Panc1 (cell line): ENCODE data around the gene RASGEF1B.

Source experiments
- POLR2AphosphoS5 ChIP-seq: IDR thresholded peaks from 2 replicates; pipeline ENCODE4 v1.6.1; 2012; ENCODE audit warnings: mild to moderate bottlenecking, low read depth, low read length, moderate library complexity
- TF ChIP-seq, protein P1 (sequence below): fragments of 450-650 bp; IDR thresholded peaks from 2 replicates; pipeline ENCODE4 v1.5.1; 2017; ENCODE audit warnings: mild to moderate bottlenecking

- TF ChIP-seq, protein P1, sequence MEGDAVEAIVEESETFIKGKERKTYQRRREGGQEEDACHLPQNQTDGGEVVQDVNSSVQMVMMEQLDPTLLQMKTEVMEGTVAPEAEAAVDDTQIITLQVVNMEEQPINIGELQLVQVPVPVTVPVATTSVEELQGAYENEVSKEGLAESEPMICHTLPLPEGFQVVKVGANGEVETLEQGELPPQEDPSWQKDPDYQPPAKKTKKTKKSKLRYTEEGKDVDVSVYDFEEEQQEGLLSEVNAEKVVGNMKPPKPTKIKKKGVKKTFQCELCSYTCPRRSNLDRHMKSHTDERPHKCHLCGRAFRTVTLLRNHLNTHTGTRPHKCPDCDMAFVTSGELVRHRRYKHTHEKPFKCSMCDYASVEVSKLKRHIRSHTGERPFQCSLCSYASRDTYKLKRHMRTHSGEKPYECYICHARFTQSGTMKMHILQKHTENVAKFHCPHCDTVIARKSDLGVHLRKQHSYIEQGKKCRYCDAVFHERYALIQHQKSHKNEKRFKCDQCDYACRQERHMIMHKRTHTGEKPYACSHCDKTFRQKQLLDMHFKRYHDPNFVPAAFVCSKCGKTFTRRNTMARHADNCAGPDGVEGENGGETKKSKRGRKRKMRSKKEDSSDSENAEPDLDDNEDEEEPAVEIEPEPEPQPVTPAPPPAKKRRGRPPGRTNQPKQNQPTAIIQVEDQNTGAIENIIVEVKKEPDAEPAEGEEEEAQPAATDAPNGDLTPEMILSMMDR: no peak
- TF ChIP-seq POLR2AphosphoS5: no peak
These were observed 28.1 kb upstream of the RASGEF1B start for GRCh38 chr4:81499840-81500239.
